ENCODE measurements around the gene GLE1.
"Not testable (repeated sequence)": the region's sequence is repeated elsewhere in the genome, so short reads cannot be mapped to it uniquely, and the experiment has no call there.

The GLE1 gene

DNA sequence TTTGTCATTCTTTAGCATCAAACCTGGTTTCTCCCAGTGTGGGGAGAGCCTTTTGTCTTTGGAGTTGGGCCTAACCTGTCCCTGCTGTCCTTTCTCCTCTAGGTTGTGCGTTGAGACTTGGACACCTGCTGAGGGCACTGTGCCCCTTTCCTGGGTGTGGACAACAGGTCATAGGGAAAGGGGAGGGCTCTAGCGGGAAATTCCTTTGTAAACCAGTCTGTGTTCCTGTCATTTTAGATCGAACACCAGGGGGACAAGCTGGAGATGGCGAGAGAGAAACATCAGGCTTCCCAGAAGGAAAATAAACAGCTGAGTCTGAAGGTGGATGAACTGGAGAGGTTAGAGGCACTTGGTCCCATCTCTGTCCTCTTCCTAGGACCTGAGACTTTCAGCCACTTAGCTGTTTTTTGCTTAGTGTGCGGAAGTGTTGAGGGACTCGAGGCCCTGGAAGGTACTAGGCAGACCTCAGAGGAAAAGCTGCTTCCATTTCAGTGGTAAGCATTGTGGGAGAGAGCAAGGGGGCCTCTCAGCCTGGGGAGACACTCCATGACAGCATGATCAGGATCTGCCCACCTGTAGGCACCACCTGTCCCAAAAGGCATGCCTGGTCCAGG is 8.6 kb upstream of the GLE1 start:
- DNase-seq = no peak

DNA sequence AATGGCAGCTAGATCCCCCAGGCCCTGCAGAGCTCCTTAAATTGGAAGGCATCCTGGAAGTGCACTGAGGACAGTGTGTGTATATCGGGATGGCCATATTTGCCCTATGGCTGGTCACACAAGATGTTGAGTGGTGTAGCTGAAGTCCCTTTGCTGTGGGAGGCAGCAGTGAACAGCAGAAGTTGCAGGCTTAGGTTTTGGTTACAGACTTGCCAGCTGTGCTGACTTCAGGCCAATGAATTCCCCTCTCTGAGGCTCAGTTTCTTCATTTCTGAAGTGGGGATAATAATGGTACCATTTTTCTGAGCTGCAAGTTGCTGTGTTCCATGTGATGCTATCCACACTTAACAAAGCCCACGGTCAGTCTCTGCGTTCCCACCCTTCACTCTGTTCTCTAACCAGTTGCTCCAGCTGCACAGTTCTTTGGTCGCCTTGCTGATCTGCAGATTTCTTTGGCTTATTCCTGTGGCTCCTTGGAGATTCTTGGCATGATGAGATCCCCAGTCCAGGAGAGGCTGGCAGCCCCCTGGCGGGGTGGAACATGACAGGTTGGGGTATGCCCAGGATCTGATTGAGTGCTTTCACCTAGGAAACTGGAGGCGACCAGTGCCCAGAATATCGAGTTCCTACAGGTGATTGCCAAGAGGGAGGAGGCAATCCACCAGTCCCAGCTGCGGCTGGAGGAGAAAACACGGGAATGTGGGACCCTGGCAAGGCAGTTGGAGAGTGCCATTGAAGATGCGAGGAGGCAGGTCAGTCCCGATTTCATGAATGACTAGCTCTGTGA is 6.5 kb upstream of the GLE1 start:
- no peak for DNase-seq

GRCh38 chr9:128498911-128499310 is 5.6 kb upstream of the GLE1 start:
- DNase-seq = no peak

GRCh38 chr9:128499920-128500319 is 4.6 kb upstream of the GLE1 start:
- DNase-seq = no peak

DNA sequence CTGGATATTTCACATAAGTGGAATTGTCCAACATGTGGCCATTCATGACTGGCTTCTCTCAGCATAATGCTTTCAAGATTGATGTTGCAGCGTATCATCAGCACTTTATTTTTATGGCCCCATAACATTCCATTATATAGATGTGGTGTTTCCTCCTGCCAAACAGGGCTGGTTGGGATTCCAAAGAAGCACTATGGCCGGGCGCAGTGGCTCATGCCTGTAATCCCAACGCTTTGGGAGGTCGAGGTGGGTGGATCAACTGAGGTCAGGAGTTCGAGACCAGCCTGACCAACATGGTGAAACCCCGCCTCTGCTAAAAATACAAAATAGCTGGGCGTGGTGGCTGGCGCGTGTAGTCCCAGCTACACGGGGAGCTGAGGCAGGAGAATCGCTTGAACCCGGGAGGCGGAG is 1.1 kb upstream of the GLE1 start:
- not testable (repeated sequence) for DNase-seq

- no peak for DNase-seq
These were observed 649 bp upstream of the GLE1 start for GRCh38 chr9:128503870-128504269.

GRCh38 chr9:128505414-128505765 is 871 bp downstream of the GLE1 start:
- DNase-seq = no peak

DNA sequence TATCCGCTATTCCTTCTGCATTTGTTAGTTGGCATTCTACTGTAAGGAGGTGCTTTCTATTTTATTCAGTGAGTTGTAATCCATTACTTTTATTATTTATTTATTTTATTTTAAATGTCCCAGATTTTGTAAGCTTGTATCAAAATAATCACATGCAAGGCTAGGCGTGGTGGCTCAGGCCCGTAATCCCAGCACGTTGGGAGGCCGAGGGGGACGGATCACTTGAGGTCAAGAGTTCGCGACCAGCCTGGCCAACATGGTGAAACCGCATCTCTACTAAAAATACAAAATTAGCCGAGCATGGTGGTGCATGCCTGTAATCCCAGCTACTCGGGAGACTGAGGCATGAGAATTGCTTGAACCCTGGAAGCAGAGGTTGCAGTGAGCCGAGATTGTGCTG is 1.4 kb downstream of the GLE1 start:
- DNase-seq = not testable (repeated sequence)

DNA sequence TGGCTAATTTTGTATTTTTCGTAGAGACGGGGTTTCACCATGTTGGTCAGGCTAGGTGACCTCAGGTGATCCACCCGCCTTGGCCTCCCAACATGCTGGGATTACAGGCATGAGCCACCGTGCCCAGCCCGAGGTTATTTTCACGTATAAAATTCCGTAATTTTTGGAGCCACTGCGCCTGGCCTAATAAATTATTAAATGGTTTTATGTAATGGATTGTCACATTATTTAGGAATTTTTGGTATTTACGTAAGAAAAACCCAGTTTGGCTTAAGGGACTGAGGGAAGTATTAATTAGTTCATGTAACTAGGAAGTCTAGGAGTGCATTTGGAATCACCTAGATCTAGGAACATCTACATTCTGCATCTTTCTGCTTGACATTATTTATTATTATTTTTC is 8.3 kb downstream of the GLE1 start:
- DNase-seq = no peak

- no peak for DNase-seq
These were observed 17.4 kb downstream of the GLE1 start for GRCh38 chr9:128521956-128522355.

DNA sequence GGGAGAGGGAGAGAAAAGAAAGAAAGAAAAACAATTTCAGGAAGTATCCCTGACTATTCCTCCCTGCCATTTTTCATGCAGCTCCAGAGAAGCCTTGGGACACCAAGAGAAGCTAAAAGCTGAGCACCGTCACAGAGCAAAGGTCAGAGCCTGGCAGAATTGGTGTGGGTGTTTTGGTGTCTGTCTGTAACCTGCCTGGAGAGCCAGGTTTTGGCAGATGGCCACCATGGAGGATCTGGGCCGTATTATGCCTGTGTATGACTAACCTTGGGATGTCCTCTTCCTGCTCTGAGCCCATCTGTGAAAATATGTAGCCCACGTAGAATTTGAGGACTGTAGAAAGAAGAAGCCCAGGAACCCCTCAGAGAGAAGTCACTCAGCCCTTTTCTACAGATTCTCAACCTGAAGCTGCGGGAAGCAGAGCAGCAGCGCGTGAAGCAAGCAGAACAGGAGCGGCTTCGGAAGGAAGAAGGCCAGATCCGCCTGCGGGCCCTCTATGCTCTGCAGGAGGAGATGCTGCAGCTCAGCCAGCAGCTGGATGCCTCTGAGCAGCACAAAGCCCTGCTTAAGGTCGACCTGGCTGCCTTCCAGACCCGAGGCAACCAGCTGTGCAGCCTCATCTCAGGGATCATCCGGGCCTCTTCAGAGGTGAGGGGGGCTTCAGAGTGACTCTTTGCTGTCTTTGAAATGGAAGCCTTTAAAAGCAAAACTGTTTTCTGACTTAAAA is 18.8 kb downstream of the GLE1 start:
- DNase-seq = no peak

GRCh38 chr9:128526720-128527119 is 22.2 kb downstream of the GLE1 start:
- DNase-seq = no peak

- no peak for DNase-seq
These were observed 24.1 kb downstream of the GLE1 start for GRCh38 chr9:128528445-128529160.

GRCh38 chr9:128529191-128529590 is 24.7 kb downstream of the GLE1 start:
- DNase-seq = no peak

GRCh38 chr9:128532581-128532980 is 28.1 kb downstream of the GLE1 start:
- no peak for DNase-seq

GRCh38 chr9:128540634-128541360 is 36.3 kb downstream of the GLE1 start:
- DNase-seq = no peak

GRCh38 chr9:128546504-128546903 is 42.0 kb downstream of the GLE1 start:
- DNase-seq = no peak

DNA sequence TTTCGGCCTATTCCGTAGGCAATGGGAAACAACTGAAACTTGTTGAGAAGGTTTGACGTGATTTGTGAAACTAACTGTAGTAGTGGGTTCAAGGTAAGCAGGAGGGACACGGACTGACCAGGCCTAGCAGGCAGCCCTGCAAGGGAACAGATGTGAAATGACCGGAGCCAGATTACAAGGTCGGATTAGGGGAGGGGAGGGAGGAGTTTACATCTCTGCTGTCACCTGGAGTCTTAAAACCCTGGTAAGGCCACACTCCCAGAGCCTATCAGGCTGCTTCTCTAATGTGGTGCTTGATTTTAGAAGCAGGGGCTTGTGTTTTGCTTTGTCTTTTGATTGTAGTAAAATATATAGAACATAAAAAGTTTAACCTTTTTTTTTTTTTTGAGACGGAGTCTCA is 44.4 kb downstream of the GLE1 start:
- no peak for DNase-seq

DNA sequence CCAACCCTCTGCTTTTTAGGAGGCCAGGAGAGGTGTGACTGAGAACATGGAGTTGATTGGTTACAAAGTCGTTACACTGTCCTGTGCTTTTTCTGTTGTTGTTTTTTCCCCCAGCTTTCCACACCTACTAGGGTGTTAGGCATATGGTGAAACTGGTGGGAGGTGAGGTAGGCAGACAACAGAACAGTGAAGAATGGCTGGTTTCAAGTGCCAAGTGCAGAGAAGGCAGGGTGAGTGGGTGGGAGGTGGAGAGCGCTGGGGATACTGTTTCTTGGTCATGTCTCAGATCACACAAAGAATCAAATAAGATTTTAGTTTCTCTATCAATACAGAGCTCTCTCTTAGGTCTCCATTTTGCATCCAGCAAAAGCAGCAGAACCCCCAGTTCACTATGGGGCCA is 45.7 kb downstream of the GLE1 start:
- DNase-seq = no peak

DNA sequence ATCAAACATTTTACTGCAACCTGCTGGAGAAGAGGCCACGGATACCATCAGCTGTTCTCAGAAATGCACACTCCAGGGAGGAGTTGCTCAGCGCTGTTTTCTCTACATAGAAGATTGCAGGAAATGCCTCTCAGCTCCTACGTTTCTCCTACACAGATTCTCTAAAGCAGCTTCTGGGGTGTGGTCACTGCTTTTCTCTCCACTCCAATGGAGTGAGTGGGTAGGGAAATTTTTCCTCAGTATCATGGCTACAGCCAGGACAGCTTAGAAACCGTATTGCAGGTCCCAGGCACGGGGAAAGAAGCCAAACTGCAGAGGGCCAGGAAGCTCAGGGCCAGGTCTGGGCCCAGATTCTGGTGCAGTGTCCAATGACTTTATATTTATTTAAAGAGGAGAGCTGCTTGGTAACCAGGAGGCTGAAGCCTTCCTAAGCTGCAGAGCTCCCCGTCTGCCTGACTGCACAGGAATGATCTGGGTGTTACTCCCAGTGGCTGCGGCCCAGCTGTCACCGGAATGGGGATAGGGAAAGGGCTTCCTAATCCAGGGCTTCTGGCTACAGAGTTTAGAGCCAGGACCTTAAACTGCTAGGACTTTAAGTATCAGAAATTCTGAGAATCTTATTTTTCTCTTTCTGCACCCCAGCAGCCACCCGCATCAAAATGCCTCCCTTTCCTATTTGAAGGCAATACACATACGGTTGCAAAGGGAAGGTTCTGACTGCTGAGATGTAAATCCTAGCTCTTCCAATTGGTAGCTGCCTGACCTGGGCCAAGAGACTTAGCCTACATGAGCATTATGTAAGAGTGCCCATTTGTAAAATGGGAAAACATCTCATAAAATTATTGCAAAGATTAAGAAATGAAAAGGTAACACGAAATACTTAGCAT is 46.5 kb downstream of the GLE1 start:
- DNase-seq = no peak

DNA sequence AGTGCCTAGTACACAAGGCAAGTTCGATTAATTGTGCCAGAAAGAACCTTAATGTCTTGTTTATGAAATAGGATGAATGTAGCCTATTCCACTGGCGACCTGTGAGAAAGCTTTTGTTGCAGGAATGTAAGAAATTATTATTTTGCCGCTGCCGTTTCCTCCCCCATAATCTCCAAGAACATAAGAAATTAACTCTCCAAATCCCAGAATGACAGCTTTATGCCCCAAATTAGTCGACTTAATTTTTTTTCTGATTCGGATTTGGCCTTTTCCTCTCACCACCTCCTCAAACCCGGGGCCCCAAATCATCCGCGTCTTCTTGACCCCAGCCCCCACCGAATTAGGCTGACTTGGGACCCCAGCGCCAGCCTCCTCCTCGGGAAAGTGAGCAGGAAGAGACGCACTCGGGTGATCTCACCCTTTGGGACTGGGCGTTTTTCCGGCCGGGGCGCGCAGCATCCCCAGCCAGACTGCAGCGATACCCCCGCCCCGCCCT is 47.2 kb downstream of the GLE1 start:
- no peak for DNase-seq

Measured in activated naive CD4-positive, alpha-beta T cell (primary cell).